GM12892 (cell line): ENCODE results near the gene CYTH3.

ENCODE experiments used
- POLR2A ChIP-seq: IDR thresholded peaks from 2 replicates; pipeline ENCODE4 v1.6.1; 2011; ENCODE audit warnings: low read depth, low read length, control low read depth
- POLR2AphosphoS5 ChIP-seq: IDR thresholded peaks from 2 replicates; pipeline ENCODE4 v1.6.1; 2011; ENCODE audit warnings: low read depth, low read length, control low read depth
- TAF1 ChIP-seq: IDR thresholded peaks from 2 replicates; pipeline ENCODE4 v1.6.1; 2011; ENCODE audit warnings: low read depth, mild to moderate bottlenecking, control low read depth, low read length, borderline replicate concordance

- TF ChIP-seq POLR2A (no peak), POLR2AphosphoS5 (no peak), TAF1 (no peak)
Observed at GRCh38 chr7:6166443-6166891, 106.0 kb downstream of the CYTH3 start.
